ENCODE measurements around the gene KBTBD4. TPM values are rescaled to one million over a fixed set of nuclear protein-coding genes. Genes with fewer than 3 reads are reported as not detected.

KBTBD4 gene
- total and polyA plus RNA-seq, 2 of the 8 experiments (the other 6 are each of a cell fraction or from before 2014, with no cell fraction given) = 12.0 to 19.5 TPM

DNA sequence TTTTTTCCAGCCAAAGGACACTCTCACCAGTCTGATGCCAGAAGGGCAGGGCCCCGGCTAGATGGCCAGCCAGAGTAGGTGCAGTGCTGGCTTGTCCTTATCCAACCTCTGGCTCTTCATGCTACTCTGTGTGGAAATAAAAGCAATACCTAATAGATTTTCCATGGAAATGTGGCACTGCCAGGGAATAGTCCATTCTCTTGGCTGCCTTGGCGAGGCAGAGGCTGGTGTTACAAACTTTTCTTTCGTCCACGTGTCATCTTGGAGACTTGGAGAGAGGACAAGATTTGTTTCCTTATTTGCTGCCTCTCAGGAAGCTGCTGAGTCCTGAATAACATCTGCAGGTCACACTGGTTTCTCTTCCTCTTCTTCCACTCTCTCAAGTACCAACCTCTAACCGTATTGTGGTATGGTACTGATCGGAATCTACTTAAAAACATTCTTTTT, 32.6 kb upstream of the KBTBD4 start:
- Histone ChIP-seq H3K79me2 (ENCODE audit: control insufficient read depth in 1 of 2, insufficient read depth in 2 of 2, low read length in 2 of 2) (no peaks in the 10 kb centered on the region), H2BK120ac (replicated peaks; ENCODE audit: low read depth, low read length) (no peak overlapping the region), H4K8ac (ENCODE audit: extremely low read depth, insufficient read depth, low read length) (no peak overlapping the region), H3K23me2 (ENCODE audit: low read depth, low read length) (no peaks in the 10 kb centered on the region), H3K9ac (replicated peaks in 1 of 4; ENCODE audit: extremely low read depth in 1 of 4, low read depth in 3 of 4, low read length in 3 of 4) (no peak overlapping the region), H3K4me1 (replicated peaks in 1 of 4; ENCODE audit: control insufficient read depth in 3 of 4, insufficient read depth in 4 of 4, low read length in 3 of 4) (no peaks in the 10 kb centered on the region; a peak in 1 of 7 replicates), H3K23ac (ENCODE audit: insufficient read length) (no peak overlapping the region), H2BK15ac (ENCODE audit: low read length) (no peak overlapping the region), H3K79me1 (ENCODE audit: low read depth, low read length) (no peaks in the 10 kb centered on the region), H2AFZ (ENCODE audit: low read length) (no peak overlapping the region), H2BK20ac (ENCODE audit: low read length) (no peak overlapping the region), H4K91ac (replicated peaks; ENCODE audit: insufficient read length, low read length) (no peak overlapping the region), H3K56ac (replicated peaks; ENCODE audit: insufficient read length, low read depth, low read length) (no peak overlapping the region), H3K4me2 (ENCODE audit: insufficient read depth in 1 of 2, low read depth in 2 of 2, low read length in 2 of 2) (no peak overlapping the region), H2AK5ac (ENCODE audit: low read depth, low read length) (no peak overlapping the region), H3K4ac (replicated peaks; ENCODE audit: insufficient read length, low read depth, low read length) (no peak overlapping the region), H3K36me3 (ENCODE audit: control insufficient read depth in 2 of 4, insufficient read depth in 4 of 4, low read length in 3 of 4) (no peaks in the 10 kb centered on the region; a peak in 1 of 8 replicates), H2BK12ac (ENCODE audit: low read depth, low read length) (no peak overlapping the region), H2BK5ac (ENCODE audit: low read depth, low read length) (no peak overlapping the region), H4K20me1 (replicated peaks in 1 of 2; ENCODE audit: control insufficient read depth in 1 of 2, insufficient read depth in 2 of 2, low read length in 2 of 2) (no peaks in the 10 kb centered on the region), H3K14ac (ENCODE audit: insufficient read length) (no peak overlapping the region), H3K27ac (ENCODE audit: low read depth, low read length) (no peak overlapping the region), H3K18ac (ENCODE audit: extremely low read depth, low read length) (no peak overlapping the region), H3K9me3 (ENCODE audit: insufficient read depth in 2 of 2, low read depth in 1 of 2, low read length in 1 of 2) (no peaks in the 10 kb centered on the region), H4K5ac (ENCODE audit: insufficient read length, low read depth, low read length) (no peak overlapping the region), H3K27me3 (replicated peaks in 1 of 4; ENCODE audit: control insufficient read depth in 3 of 4, extremely low read depth in 1 of 4, insufficient read depth in 3 of 4, low read length in 3 of 4) (no peaks in the 10 kb centered on the region), H3K4me3 (ENCODE audit: extremely low read depth in 1 of 4, insufficient read depth in 2 of 4, low read depth in 3 of 4, low read length in 4 of 4) (no peak overlapping the region)
- TF ChIP-seq RAD21 (IDR thresholded peaks at IDR 0.05 in 1 of 2, conservative IDR thresholded peaks at IDR 0.05 in 1 of 2; ENCODE audit: low read depth in 2 of 2, low read length in 2 of 2) (no peak), HDAC6 (IDR thresholded peaks at IDR 0.05; ENCODE audit: low read depth, low read length) (no peak), BRCA1 (IDR thresholded peaks at IDR 0.05; ENCODE audit: low read depth, low read length) (no peak), CEBPB (IDR thresholded peaks at IDR 0.05; ENCODE audit: low read depth, low read length) (no peak), BACH1 (IDR thresholded peaks at IDR 0.05; ENCODE audit: low read length) (no peak), POLR2AphosphoS5 (IDR thresholded peaks at IDR 0.05; ENCODE audit: low read depth, low read length) (no peak), YY1 (IDR thresholded peaks at IDR 0.05; ENCODE audit: low read depth, low read length) (no peak), RXRA (IDR thresholded peaks at IDR 0.05; ENCODE audit: insufficient read depth, low read depth, low read length) (no peak), SAP30 (IDR thresholded peaks at IDR 0.05; ENCODE audit: insufficient read depth, insufficient replicate concordance, low read length) (no peak)
- POLR2A ChIA-PET (ENCODE audit: partially characterized antibody) = interaction anchor here (0.6 to 1.9 kb wide), 6 partner anchors 8 to 33 kb away, joined by 3 to 8 read pairs (median 3); partner anchors contain the start of genes KBTBD4 and NDUFS3
- WGBS, 2 experiments (ENCODE audit: extremely low coverage in 1 of 2, insufficient coverage in 1 of 2, insufficient read length in 1 of 2, insufficient replicate concordance in 2 of 2, low coverage in 1 of 2, low lambda C conversion rate in 2 of 2, missing lambda C conversion rate in 1 of 2) = 92% methylated on average over 6 of the region's 6 CpGs; no CpG with 5 or more reads in 1 of the 2 experiments
- no peak for FAIRE-seq
- no peak for DNase-seq (ENCODE audit: low read depth in 1 of 2, low spot score in 2 of 2)
- CTCF ChIA-PET (ENCODE audit: partially characterized antibody) = interaction anchor here (1.3 to 1.4 kb wide), 2 partner anchors 9 to 26 kb away, joined by 4 read pairs; no protein-coding TSS in a partner anchor
